Esophagus (tissue), 2 donors: ENCODE measurements around the gene ATG4B. TPM values are rescaled to one million over a fixed set of nuclear protein-coding genes. Genes with fewer than 3 reads are reported as not detected.
A peak's percentile ranks its signal among the peaks of the same experiment; 100 is the strongest.

Source experiments
- H3K27ac ChIP-seq, 2 donors: one replicate each; pipeline ENCODE4 v1.5.1; 2013; ENCODE audit warnings: low read depth in 2 of 2, mild to moderate bottlenecking in 2 of 2, inconsistent platforms in 1 of 2, low read length in 1 of 2, moderate library complexity in 1 of 2
- H3K27me3 ChIP-seq, 2 donors: one replicate each; pipeline ENCODE4 v1.6.1; 2013; ENCODE audit warnings: low read length in 2 of 2, control low read depth in 1 of 2, mild to moderate bottlenecking in 1 of 2; ENCODE audit not compliant: insufficient read depth in 2 of 2, control insufficient read depth in 1 of 2
- H3K36me3 ChIP-seq, 2 donors: one replicate each; pipeline ENCODE4 v1.6.1; 2013; ENCODE audit warnings: low read length in 1 of 2; ENCODE audit not compliant: control insufficient read depth in 2 of 2, insufficient read depth in 2 of 2
- H3K4me1 ChIP-seq, 2 donors: one replicate each; pipeline ENCODE4 v1.6.1; 2013; ENCODE audit warnings: low read length in 1 of 2; ENCODE audit not compliant: control insufficient read depth in 2 of 2, insufficient read depth in 2 of 2
- H3K4me3 ChIP-seq, 2 donors: one replicate each; pipeline ENCODE4 v1.5.1; 2013; ENCODE audit warnings: low read length in 2 of 2, mild to moderate bottlenecking in 2 of 2, low read depth in 1 of 2, moderate library complexity in 1 of 2
- H3K9me3 ChIP-seq, 2 donors: one replicate each; pipeline ENCODE4 v1.6.1; 2013; ENCODE audit warnings: mild to moderate bottlenecking in 2 of 2, low read depth in 1 of 2, low read length in 1 of 2, moderate library complexity in 1 of 2; ENCODE audit not compliant: control insufficient read depth in 2 of 2, insufficient read depth in 1 of 2
- WGBS, 2 donors: extraction: QIAGEN DNeasy Blood & Tissue Kit; methylation state at CpG; one replicate each; pipeline ENCODE4 v1.1.7; 2013; 5-methylcytosine and 5-hydroxymethylcytosine counted together
- polyA plus RNA-seq, 2 donors: library from polyadenylated mRNA; stranded (reverse); fragments of 200-250 nt; gene quantifications; one replicate each; pipeline ENCODE4 v1.2.3, GENCODE V29; 2013
- donor health status: healthy with polysubstance abuse.
- donor health status: Bipolar disorder and iron deficiency.

ATG4B gene
- polyA plus RNA-seq, 2 donors = 43.2 to 54.4 TPM

DNA sequence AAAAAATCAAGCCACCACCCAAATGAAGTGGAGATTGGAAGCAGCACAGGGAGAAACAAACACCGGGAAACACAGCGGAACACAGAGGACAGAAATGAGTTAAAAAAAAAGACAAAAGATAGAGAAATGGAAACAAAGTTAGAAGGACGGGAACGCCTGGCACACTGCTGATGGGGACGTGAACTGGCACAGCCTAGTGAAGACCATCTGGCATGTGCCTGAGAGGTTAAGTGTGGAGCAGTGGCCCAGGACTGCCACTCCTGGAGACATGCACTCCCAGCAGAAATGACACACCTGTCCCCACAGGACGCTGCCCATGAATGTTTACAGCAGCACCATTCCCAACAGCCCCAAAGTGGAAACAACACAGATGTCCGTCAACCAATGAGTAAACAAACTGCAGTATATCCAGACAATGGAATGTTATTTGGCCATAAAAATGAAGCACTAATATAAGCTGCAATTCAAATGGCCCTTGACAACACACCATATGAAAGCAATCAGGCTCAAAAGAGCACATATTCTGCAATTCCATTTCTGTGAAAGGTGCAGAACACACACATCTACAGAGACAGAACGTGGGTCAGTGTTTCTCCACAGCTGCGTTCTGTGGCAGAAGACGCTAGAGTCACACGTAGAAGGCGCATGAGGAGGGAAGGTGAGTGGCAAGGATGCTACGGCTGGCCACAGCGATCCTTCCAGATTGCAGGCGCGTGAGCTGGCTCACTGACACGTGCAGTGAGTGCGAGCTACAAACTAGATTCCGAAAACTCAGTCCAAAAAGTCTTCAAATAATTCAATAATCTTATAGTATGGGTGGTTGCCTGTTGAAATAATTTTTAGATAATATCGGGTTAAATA is 25.1 kb upstream of the ATG4B start:
- 76 to 81% methylated on average over 20 of the region's 20 CpGs for whole genome bisulfite sequencing, 2 donors
- Histone ChIP-seq H3K36me3 (peaks cover 0 to 9% of the 10 kb centered on the region in 2 donors), H3K9me3 (no peaks in the 10 kb centered on the region), H3K27me3 (no peaks in the 10 kb centered on the region), H3K27ac (peak overlapping the region in 1 of 2 donors; percentile 44), H3K4me3 (no peak overlapping the region), H3K4me1 (peaks cover 3 to 7% of the 10 kb centered on the region in 2 donors)

DNA sequence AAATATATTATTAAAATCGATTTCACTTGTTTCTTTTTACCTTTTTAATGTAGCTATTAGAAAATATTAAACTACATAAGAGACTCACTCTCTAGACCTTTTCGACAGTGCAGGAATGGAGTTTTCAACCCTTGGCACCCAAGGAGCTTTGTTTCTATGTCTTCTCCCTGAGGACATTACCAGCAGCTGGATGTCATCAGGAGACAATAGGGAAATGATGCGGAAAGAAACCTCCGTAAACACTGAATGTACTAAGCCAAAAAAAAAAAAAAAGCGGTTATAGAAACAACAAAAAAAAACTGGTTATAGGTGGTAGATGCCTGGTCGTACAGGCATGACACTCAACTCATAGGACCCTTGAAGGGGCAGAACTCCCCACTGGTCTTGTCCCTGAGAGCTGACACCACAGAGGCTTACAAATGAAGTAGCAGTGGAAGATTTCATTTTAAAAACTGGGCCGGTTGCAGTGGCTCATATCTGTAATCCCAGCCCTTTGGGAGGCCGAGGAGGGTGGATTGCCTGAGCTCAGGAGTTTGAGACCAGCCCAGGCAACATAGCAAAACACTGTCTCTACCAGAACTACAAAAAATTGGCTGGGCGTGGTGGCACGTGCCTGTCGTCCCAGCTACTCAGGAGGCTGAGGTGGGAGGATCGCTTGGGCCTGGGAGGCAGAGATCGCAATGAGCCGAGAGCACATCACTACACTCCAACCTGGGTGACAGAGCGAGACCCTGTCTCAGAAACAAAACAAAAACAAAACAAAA is 24.3 kb upstream of the ATG4B start:
- H3K4me3 ChIP-seq = no peak overlapping the region
- peak overlapping the region in 1 of 2 donors; percentile 69 for H3K27ac ChIP-seq
- no peaks in the 10 kb centered on the region for H3K9me3 ChIP-seq
- H3K27me3 ChIP-seq = no peaks in the 10 kb centered on the region
- peaks cover 6 to 12% of the 10 kb centered on the region in 2 donors for H3K4me1 ChIP-seq
- peaks cover 4 to 5% of the 10 kb centered on the region in 2 donors for H3K36me3 ChIP-seq
- WGBS, 2 donors = 68 to 76% methylated on average over 15 of the region's 15 CpGs

DNA sequence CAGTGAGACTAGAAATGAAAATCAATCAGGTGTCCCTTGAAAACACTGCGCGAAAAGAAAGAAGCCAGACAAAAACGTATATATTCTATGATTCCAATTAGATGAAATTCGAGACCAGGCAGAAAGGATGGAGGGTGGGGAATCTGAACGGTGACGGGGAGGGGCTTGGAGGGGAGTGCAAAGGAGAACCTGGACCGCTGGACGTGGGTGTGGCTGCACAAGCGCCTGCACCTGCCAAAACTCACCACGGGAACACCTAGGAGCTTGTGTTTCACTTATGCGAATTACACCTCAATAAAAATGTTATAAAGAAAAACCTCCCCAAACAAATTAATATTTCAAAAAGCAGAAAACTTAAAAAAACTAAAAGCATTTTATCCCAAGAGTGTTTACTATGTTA is 22.5 kb upstream of the ATG4B start:
- Histone ChIP-seq H3K36me3 (peaks cover 5 to 9% of the 10 kb centered on the region in 2 donors), H3K9me3 (no peaks in the 10 kb centered on the region), H3K27ac (no peak overlapping the region), H3K4me1 (peaks cover 6 to 8% of the 10 kb centered on the region in 2 donors), H3K27me3 (no peaks in the 10 kb centered on the region), H3K4me3 (no peak overlapping the region)
- WGBS, 2 donors = 74% methylated on average over 11 of the region's 11 CpGs

DNA sequence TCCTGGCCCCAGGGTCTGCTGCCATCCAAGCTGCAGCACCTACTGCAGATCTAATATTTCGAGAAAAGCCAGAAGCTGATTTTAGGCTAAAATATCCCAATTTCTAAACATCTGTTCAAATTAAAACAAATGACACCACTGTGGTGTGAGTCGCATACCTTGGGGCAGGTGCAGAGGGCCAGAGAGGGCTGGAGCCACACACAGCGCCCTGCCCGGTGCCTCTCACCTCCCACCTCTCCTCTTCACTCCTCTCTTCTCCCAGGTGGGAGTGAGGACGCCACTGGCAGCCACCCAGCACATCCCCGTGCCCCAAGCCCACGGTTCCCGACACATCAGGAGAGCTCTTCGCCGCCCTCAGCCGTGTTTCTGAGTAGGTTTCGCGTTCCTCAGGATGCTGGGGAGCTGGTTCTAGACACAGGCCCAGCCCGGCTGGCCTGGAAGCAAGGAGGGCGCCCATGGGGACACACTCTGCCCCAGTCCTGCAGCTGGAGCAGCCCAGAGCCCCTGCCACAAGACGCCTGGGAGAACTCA is 21.9 kb upstream of the ATG4B start:
- Histone ChIP-seq H3K27ac (no peak overlapping the region), H3K4me1 (peaks cover 6 to 8% of the 10 kb centered on the region in 2 donors), H3K27me3 (no peaks in the 10 kb centered on the region), H3K9me3 (no peaks in the 10 kb centered on the region), H3K36me3 (peaks cover 5 to 9% of the 10 kb centered on the region in 2 donors), H3K4me3 (no peak overlapping the region)
- WGBS, 2 donors = 92 to 94% methylated on average over 16 of the region's 16 CpGs

DNA sequence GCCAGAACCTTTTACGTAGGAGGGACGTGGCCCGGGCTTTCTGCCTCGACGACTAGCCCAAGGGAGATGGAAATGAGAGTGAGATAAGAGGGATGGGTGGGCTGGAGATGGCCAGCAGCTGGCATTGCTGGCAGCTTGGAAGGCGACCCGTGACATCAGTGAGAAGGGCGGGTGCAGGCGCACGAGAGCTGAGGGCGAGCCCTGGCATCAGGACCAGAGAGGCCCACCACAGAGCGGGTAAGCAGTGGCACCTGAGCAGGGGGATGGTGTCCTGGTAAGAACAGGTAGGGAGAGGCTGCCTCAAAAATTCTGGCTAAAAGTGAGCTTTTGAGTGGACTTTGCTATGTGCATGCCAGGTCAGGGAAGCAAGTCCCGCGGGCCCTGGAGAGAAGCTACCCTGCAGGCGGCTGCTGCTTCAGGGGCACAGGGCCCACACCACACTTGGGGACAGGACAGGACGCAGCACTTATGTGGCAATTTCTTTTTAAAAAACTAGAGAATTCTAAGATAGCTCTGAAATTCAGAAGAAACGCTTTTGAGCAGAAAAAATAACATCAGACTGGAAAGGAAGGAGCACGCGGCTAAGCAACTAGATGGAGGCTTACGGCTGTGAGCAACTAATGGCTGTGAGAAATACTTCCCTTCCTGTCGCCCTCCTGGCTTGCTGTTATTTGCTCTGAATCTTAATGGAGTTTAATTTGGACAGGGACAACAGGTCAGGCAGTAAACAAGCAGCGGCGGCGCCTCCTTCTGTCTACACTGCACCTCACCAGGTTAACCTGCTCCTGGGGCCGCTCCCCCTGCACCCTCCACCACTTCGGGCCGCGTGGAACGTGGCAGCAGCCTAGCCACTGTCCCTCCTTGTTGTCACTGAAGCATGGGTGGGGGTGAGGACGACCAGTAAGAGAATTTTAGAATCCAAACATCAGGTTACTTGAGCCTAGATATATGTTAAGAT is 21.0 kb upstream of the ATG4B start:
- Histone ChIP-seq H3K9me3 (no peaks in the 10 kb centered on the region), H3K4me1 (peaks cover 6 to 8% of the 10 kb centered on the region in 2 donors), H3K4me3 (no peak overlapping the region), H3K27me3 (no peaks in the 10 kb centered on the region), H3K27ac (peak overlapping the region in 1 of 2 donors; percentile 6), H3K36me3 (peaks cover 5 to 9% of the 10 kb centered on the region in 2 donors)
- WGBS, 2 donors = 87 to 88% methylated on average over 30 of the region's 30 CpGs

DNA sequence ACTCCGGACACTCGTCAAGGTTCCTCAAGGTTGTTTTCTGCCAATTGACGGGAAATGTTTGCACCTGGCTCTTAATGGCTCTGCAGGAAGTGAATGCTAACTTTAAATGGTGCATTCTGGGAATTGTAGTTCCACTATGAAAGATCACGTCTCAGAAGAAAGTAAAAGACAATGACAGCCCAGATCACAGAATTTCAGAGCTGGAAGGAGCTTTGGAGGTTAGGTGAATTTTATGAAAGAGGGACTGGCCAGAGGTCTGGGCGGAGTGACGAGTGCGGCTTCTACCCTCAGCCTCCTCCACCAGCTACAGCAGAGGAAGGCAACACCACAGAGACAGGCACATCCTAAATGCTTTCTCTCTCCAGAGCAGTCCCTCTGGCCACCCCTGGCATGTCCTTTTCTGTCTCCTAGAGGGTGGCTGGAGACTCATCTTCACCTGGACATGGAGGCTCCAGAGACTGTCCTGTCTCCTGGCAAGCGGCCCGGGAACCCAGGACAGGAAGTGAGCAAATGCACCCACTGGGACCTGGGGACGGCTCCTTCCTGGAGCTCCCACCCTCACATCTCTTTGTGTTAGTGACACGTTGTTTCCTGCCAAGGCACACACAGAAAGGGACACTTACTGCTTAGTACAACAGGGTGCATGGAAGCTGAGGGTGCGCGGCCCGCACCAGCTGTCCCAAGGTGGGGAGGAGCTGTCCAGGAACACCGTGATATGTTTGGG is 19.9 kb upstream of the ATG4B start:
- peaks cover 6 to 8% of the 10 kb centered on the region in 2 donors for H3K4me1 ChIP-seq
- H3K27me3 ChIP-seq = no peaks in the 10 kb centered on the region
- H3K9me3 ChIP-seq = no peaks in the 10 kb centered on the region
- H3K27ac ChIP-seq = peak overlapping the region in 1 of 2 donors; percentile 51
- H3K4me3 ChIP-seq = peak overlapping the region in 1 of 2 donors; percentile 33
- H3K36me3 ChIP-seq = peaks cover 4 to 9% of the 10 kb centered on the region in 2 donors
- WGBS, 2 donors = 53% methylated on average over 15 of the region's 15 CpGs

DNA sequence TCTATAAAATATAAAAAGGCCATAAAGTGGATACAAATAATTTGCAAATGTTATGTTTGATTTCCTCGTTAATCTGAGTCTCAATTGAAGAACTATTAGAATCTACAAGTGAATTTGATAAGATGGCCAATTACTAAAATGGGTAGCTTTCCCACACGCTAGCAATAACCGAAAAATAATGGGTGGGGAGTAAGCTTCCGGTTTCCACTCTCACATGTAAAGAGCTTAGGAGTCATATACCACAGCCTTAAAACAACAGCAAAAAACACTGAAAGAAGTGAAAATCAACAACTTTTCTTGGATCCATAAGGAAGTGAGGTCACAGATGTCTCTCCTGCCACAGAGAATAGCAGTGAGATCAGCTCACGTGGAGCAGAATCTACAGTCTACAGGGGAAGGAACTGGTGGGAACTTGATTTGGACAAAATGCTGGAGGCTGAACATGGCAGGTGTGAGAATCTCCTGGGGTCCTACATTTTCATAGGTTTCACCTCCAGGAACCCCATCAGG is 19.1 kb upstream of the ATG4B start:
- no peaks in the 10 kb centered on the region for H3K9me3 ChIP-seq
- 78 to 85% methylated on average over 5 of the region's 5 CpGs for WGBS, 2 donors
- H3K27me3 ChIP-seq = no peaks in the 10 kb centered on the region
- no peak overlapping the region for H3K4me3 ChIP-seq
- H3K36me3 ChIP-seq = peaks cover 3 to 9% of the 10 kb centered on the region in 2 donors
- H3K4me1 ChIP-seq = peaks cover 6 to 8% of the 10 kb centered on the region in 2 donors
- no peak overlapping the region for H3K27ac ChIP-seq

DNA sequence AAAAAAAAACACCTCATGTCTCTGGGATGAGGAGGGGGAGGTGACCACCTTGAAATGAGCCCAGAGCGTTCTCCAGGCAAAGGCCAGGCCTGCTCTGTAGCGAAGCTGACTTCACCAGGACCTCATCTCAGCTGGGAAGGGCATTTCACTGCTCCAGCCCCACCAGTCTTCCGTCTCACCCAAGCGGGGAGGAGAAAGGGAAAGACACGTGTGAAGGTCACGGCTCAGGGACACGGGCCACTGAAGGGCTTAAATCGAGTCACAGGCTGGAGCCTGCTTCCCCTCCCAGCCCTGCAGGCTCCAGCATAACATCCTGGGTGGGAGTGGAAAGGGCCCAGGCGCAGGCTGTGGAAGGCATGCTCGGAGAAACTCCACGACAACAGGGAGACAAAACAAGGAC is 18.7 kb upstream of the ATG4B start:
- Histone ChIP-seq H3K27me3 (no peaks in the 10 kb centered on the region), H3K27ac (no peak overlapping the region), H3K4me1 (peaks cover 6 to 8% of the 10 kb centered on the region in 2 donors), H3K9me3 (no peaks in the 10 kb centered on the region), H3K4me3 (no peak overlapping the region), H3K36me3 (peaks cover 3 to 9% of the 10 kb centered on the region in 2 donors)
- WGBS, 2 donors = 79 to 83% methylated on average over 11 of the region's 11 CpGs
